AG08395 (cell line): ENCODE data around the gene COASY.
"Not testable (repeated sequence)": the region's sequence is repeated elsewhere in the genome, so short reads cannot be mapped to it uniquely, and the experiment has no call there.

ENCODE experiments used
- DNase-seq: peaks from one replicate; pipeline ENCODE4 v3.0.0; 2012; ENCODE audit warnings: mixed read lengths, low spot score

COASY gene

GRCh38 chr17:42531455-42532354 is 30.2 kb upstream of the COASY start:
- peak; percentile 41 for DNase-seq

GRCh38 chr17:42535155-42536047 is 26.5 kb upstream of the COASY start:
- DNase-seq, result no peak

GRCh38 chr17:42536048-42536371 is 25.9 kb upstream of the COASY start, which contains the start of gene NAGLU:
Gene NAGLU, plus strand, starts transcription at chr17:42536241. Its CDS starts 32 bp downstream, at chr17:42536273.
- DNase-seq, result peak; percentile 100

GRCh38 chr17:42536372-42537155 is 25.4 kb upstream of the COASY start:
- DNase-seq, result peak; percentile 93

- no peak for DNase-seq
Measured at GRCh38 chr17:42537156-42537805, 24.7 kb upstream of the COASY start.

- DNase-seq, result no peak
Measured at GRCh38 chr17:42537826-42538451, 24.0 kb upstream of the COASY start.

GRCh38 chr17:42538482-42538881 is 23.5 kb upstream of the COASY start:
- no peak for DNase-seq

- DNase-seq, result not testable (repeated sequence)
Measured at GRCh38 chr17:42540558-42540957, 21.4 kb upstream of the COASY start.

GRCh38 chr17:42541041-42541833 is 20.7 kb upstream of the COASY start:
- DNase-seq, result no peak

GRCh38 chr17:42543190-42544079 is 18.5 kb upstream of the COASY start:
- no peak for DNase-seq

- no peak for DNase-seq
Measured at GRCh38 chr17:42544874-42545283, 17.1 kb upstream of the COASY start.

- DNase-seq, result not testable (repeated sequence)
Measured at GRCh38 chr17:42545755-42546505, 16.0 kb upstream of the COASY start.

GRCh38 chr17:42547001-42547461 is 14.9 kb upstream of the COASY start:
- no peak for DNase-seq

- DNase-seq, result no peak
Measured at GRCh38 chr17:42547698-42548069, 14.3 kb upstream of the COASY start.

GRCh38 chr17:42548070-42548837 is 13.7 kb upstream of the COASY start:
- no peak for DNase-seq

- DNase-seq, result no peak
Measured at GRCh38 chr17:42548993-42549755, 12.8 kb upstream of the COASY start.

- DNase-seq, result not testable (repeated sequence)
Measured at GRCh38 chr17:42552736-42553135, 9.2 kb upstream of the COASY start, which contains the start of gene HSD17B1. Gene HSD17B1, plus strand, starts transcription at chr17:42552923. Its CDS starts 11 bp downstream, at chr17:42552934.
